Calu3 (cell line): ENCODE data around the gene ZNF341. TPM values are rescaled to one million over a fixed set of nuclear protein-coding genes. Genes with fewer than 3 reads are reported as not detected.

ENCODE experiments used
- BruUV-seq: library from RNA; stranded (reverse); fragments of 400-500 nt; replicated peaks from 2 replicates; lab custom pipeline; 2021; lab: Mats Ljungman, UMichigan
- CTCF ChIA-PET: fragments of 300-600 bp; sonication (Branson Sonifier 250); formaldehyde crosslinking; loops from one replicate; lab custom pipeline; 2022; ENCODE audit warnings: antibody characterized with exemption; lab: Charles Lee
- DNase-seq: peaks from one replicate; pipeline ENCODE4 v3.0.0; 2022
- H3K27ac Mint-ChIP-seq: one replicate; pipeline ENCODE4 v1.8.0; 2022; ENCODE audit warnings: mixed read lengths; ENCODE audit not compliant: unreplicated experiment
- H3K27me3 Mint-ChIP-seq: one replicate; pipeline ENCODE4 v1.8.0; 2022; ENCODE audit warnings: mixed read lengths; ENCODE audit not compliant: unreplicated experiment
- H3K36me3 Mint-ChIP-seq: one replicate; pipeline ENCODE4 v1.8.0; 2022; ENCODE audit warnings: mild to moderate bottlenecking, moderate library complexity, mixed read lengths; ENCODE audit not compliant: insufficient read depth, unreplicated experiment
- H3K4me1 Mint-ChIP-seq: one replicate; pipeline ENCODE4 v1.8.0; 2022; ENCODE audit warnings: mild to moderate bottlenecking, low read depth, mixed read lengths; ENCODE audit not compliant: unreplicated experiment
- H3K4me3 Mint-ChIP-seq: one replicate; pipeline ENCODE4 v1.8.0; 2022; ENCODE audit warnings: mild to moderate bottlenecking, low read depth, moderate library complexity, mixed read lengths; ENCODE audit not compliant: unreplicated experiment
- H3K9me3 Mint-ChIP-seq: one replicate; pipeline ENCODE4 v1.8.0; 2022; ENCODE audit warnings: low read depth, mixed read lengths; ENCODE audit not compliant: unreplicated experiment
- CTCF ChIP-seq: fragments of 200-600 bp; IDR thresholded peaks from one replicate; pipeline ENCODE4 v1.8.0; 2022; ENCODE audit warnings: antibody characterized with exemption; ENCODE audit not compliant: unreplicated experiment
- intact Hi-C: fragments of 100-400 bp; cut with micrococcal nuclease; formaldehyde crosslinking; loops from one replicate; pipeline ENCODE4 v1.10.0; 2022; ENCODE audit not compliant: unreplicated experiment
- total RNA-seq: library from RNA; stranded (reverse); gene quantifications from 2 replicates; pipeline ENCODE4 v1.2.3, GENCODE V29; 2022

ZNF341 gene
- total RNA-seq, 1 experiment from 2014 or later, result 12.9 TPM

GRCh38 chr20:33840759-33841435 lies 109.1 kb downstream of the ZNF341 start:
- no TSS peak for BruUV-seq

GRCh38 chr20:33841436-33841799 lies 109.6 kb downstream of the ZNF341 start:
- BruUV-seq, result no TSS peak
- intact Hi-C loops, result no loop called here
- H3K9me3 Mint-ChIP-seq, result no peaks in the 10 kb centered on the region
- H3K4me3 Mint-ChIP-seq, result no peak overlapping the region
- no peak for TF ChIP-seq CTCF
- H3K4me1 Mint-ChIP-seq, result peaks cover 86% of the 10 kb centered on the region
- H3K27me3 Mint-ChIP-seq, result no peaks in the 10 kb centered on the region
- CTCF ChIA-PET, result no interaction called here
- H3K27ac Mint-ChIP-seq, result no peak overlapping the region
- H3K36me3 Mint-ChIP-seq, result peaks cover 13% of the 10 kb centered on the region
- DNase-seq, result no peak

More at GRCh38 chr20:33840759-33841435, 109.1 kb downstream of the ZNF341 start:
- CTCF ChIA-PET, result no interaction called here
- Mint-ChIP-seq H3K27ac (no peak overlapping the region), H3K9me3 (no peaks in the 10 kb centered on the region), H3K36me3 (peaks cover 12% of the 10 kb centered on the region), H3K4me3 (no peak overlapping the region), H3K27me3 (no peaks in the 10 kb centered on the region), H3K4me1 (peaks cover 86% of the 10 kb centered on the region)
- no peak for TF ChIP-seq CTCF
- DNase-seq, result no peak
- intact Hi-C loops, result no loop called here

Other genes with a start within 250 kb of the ZNF341 start
- 17.8 and 20.5 TPM in 2 replicates for gene CBFA2T2, start 241.9 kb upstream of the ZNF341 start, total RNA-seq
- gene C20orf144, start 69.7 kb upstream of the ZNF341 start, total RNA-seq, result 0.45 and 0.76 TPM in 2 replicates
- gene ACTL10, start 65.1 kb upstream of the ZNF341 start, total RNA-seq, result 5.4 and 7.3 TPM in 2 replicates
- 65.5 and 80.8 TPM in 2 replicates for gene NECAB3, start 57.6 kb upstream of the ZNF341 start, total RNA-seq
- 56.9 and 62.3 TPM in 2 replicates for gene E2F1, start 45.6 kb upstream of the ZNF341 start, total RNA-seq
- 18.7 and 20.3 TPM in 2 replicates for gene PXMP4, start 11.7 kb upstream of the ZNF341 start, total RNA-seq
- 234 and 245 TPM in 2 replicates for gene CHMP4B, start 79.4 kb downstream of the ZNF341 start, total RNA-seq